K562 (cell line): Measurements from ENCODE around the gene PRSS56. TPM values are rescaled to one million over a fixed set of nuclear protein-coding genes. Genes with fewer than 3 reads are reported as not detected.

Source experiments
- ATAC-seq: fragments of 200-7000 bp; cut with Tn5 transposase; 3 replicates; pipeline ENCODE4 v1.9.1; 2020; ENCODE audit warnings: moderate library complexity
- BruUV-seq: library from RNA; stranded (reverse); fragments of 400-500 nt; replicated peaks from 2 replicates; lab custom pipeline; 2021; lab: Mats Ljungman, UMichigan
- CTCF ChIA-PET: fragments of 300-600 bp; formaldehyde crosslinking; extraction: SDS; loops from one replicate; lab custom pipeline; 2021; ENCODE audit warnings: low intra/inter-chr PET ratio; lab: Yijun Ruan, JAX
- POLR2A ChIA-PET: fragments of 300-600, 350-650 bp; sonication (Branson Sonifier 250); formaldehyde crosslinking; extraction: SDS; loops from one replicate; lab custom pipeline; 2021; ENCODE audit warnings: antibody characterized with exemption, inconsistent platforms; lab: Yijun Ruan, JAX
- DNase-seq, 4 experiments: peaks; one replicate each; pipeline versions ENCODE4 v3.0.0 to v3.0.0-alpha.2; 2011 to 2018; ENCODE audit warnings: low spot score in 3 of 4, mixed read lengths in 3 of 4; ENCODE audit errors: extremely low read depth in 1 of 4
- FAIRE-seq: peaks from 2 replicates; lab custom pipeline; 2011; peaks lifted over from hg19 to GRCh38; lab: Jason Lieb, UNC
- H2AFZ ChIP-seq: 2 replicates; pipeline ENCODE4 v1.6.0; 2011; ENCODE audit warnings: low read depth, low read length, control low read depth, inconsistent platforms
- H3K27ac ChIP-seq: fragments of 200-600 bp; 3 replicates; pipeline ENCODE4 v1.8.0; 2011; ENCODE audit warnings: low read depth, mild to moderate bottlenecking, control low read depth, inconsistent platforms, low read length, moderate library complexity, mixed read lengths; ENCODE audit errors: extremely low read depth
- H3K27me3 ChIP-seq, 2 experiments: fragments of 300-600 bp in 1 of 2; 2 replicates in 1 of 2; 3 replicates in 1 of 2; pipeline versions ENCODE4 v1.6.0 to v1.8.0; 2011; ENCODE audit warnings: inconsistent platforms in 2 of 2, low read length in 2 of 2, mild to moderate bottlenecking in 1 of 2, mixed read lengths in 1 of 2, moderate library complexity in 1 of 2; ENCODE audit not compliant: control insufficient read depth in 2 of 2, insufficient read depth in 2 of 2
- H3K36me3 ChIP-seq: fragments of 300-600 bp; 3 replicates; pipeline ENCODE4 v1.8.0; 2011; ENCODE audit warnings: mild to moderate bottlenecking, low read length, inconsistent platforms; ENCODE audit not compliant: control insufficient read depth, insufficient read depth
- H3K4me1 ChIP-seq, 2 experiments: fragments of 200-600 bp in 1 of 2; replicated peaks in 1 of 2; 2 replicates in 1 of 2; 3 replicates in 1 of 2; pipeline versions ENCODE4 v1.5.1 to v1.8.0; 2011; ENCODE audit warnings: inconsistent platforms in 2 of 2, low read length in 2 of 2, mild to moderate bottlenecking in 1 of 2, mixed read lengths in 1 of 2, moderate library complexity in 1 of 2; ENCODE audit not compliant: control insufficient read depth in 2 of 2, insufficient read depth in 2 of 2
- H3K4me2 ChIP-seq: 2 replicates; pipeline ENCODE4 v1.6.1; 2011; ENCODE audit warnings: low read length, control low read depth, inconsistent platforms, mixed read lengths; ENCODE audit not compliant: insufficient read depth
- H3K4me3 ChIP-seq: fragments of 200-600 bp; sonication (generic), shearing (Covaris generic); 2 replicates; pipeline ENCODE4 v1.5.1; 2016; ENCODE audit warnings: control low read depth, inconsistent platforms
- H3K79me2 ChIP-seq: fragments of 200-600 bp; 3 replicates; pipeline ENCODE4 v1.8.0; 2011; ENCODE audit warnings: low read length, inconsistent platforms; ENCODE audit not compliant: control insufficient read depth, insufficient read depth
- H3K9ac ChIP-seq, 2 experiments: 2 replicates each; pipeline versions ENCODE4 v1.6.0 to v1.6.1; 2011; ENCODE audit warnings: low read depth in 2 of 2, low read length in 2 of 2, control low read depth in 1 of 2, inconsistent platforms in 1 of 2, mild to moderate bottlenecking in 1 of 2, mixed read lengths in 1 of 2; ENCODE audit not compliant: insufficient read depth in 1 of 2
- H3K9me1 ChIP-seq: one replicate; pipeline ENCODE4 v1.6.0; 2011; ENCODE audit warnings: inconsistent platforms, mild to moderate bottlenecking, low read length, moderate library complexity; ENCODE audit not compliant: control insufficient read depth, insufficient read depth
- H3K9me3 ChIP-seq: replicated peaks from 2 replicates; pipeline ENCODE4 v1.5.1; 2011; ENCODE audit warnings: low read depth, low read length, inconsistent platforms; ENCODE audit not compliant: control insufficient read depth, insufficient read depth
- H4K20me1 ChIP-seq: replicated peaks from 2 replicates; pipeline ENCODE4 v1.6.1; 2011; ENCODE audit warnings: low read length, inconsistent platforms, mixed read lengths; ENCODE audit not compliant: control insufficient read depth, insufficient read depth
- CBFA2T3 ChIP-seq: fragments of 450-650 bp; IDR thresholded peaks from 2 replicates; pipeline ENCODE4 v1.6.1; 2017
- DACH1 ChIP-seq: fragments of 450-650 bp; IDR thresholded peaks from 2 replicates; pipeline ENCODE4 v1.6.1; 2018; ENCODE audit not compliant: partially characterized antibody
- E2F6 ChIP-seq, 2 experiments: IDR thresholded peaks; 2 replicates each; pipeline ENCODE4 v1.6.1; 2011; ENCODE audit warnings: borderline replicate concordance in 1 of 2, control low read depth in 1 of 2, low read depth in 1 of 2, low read length in 1 of 2, mild to moderate bottlenecking in 1 of 2, mixed read lengths in 1 of 2, moderate library complexity in 1 of 2; ENCODE audit not compliant: insufficient read depth in 1 of 2, insufficient read length in 1 of 2, poor library complexity in 1 of 2, severe bottlenecking in 1 of 2; ENCODE audit errors: extremely low read depth in 1 of 2
- ETV1 ChIP-seq: fragments of 450-650 bp; conservative IDR thresholded peaks from 2 replicates; pipeline ENCODE4 v1.6.1; 2016; ENCODE audit warnings: missing genetic modification characterization, control low read depth, low read depth, missing compliant biosample characterization
- HDAC2 ChIP-seq: fragments of 450-650 bp; IDR thresholded peaks from 2 replicates; pipeline ENCODE4 v1.6.1; 2016; ENCODE audit warnings: mild to moderate bottlenecking
- KHSRP ChIP-seq: fragments of 450-650 bp; IDR thresholded peaks from 2 replicates; pipeline ENCODE4 v1.6.1; 2017
- MED1 ChIP-seq: sonication (generic); formaldehyde crosslinking; IDR thresholded peaks from 2 replicates; pipeline ENCODE4 v1.8.1; 2023; ENCODE audit warnings: missing genetic modification reagents, borderline replicate concordance
- PHF20 ChIP-seq: fragments of 450-650 bp; IDR thresholded peaks from 2 replicates; pipeline ENCODE4 v1.6.1; 2018; ENCODE audit not compliant: partially characterized antibody
- SIN3B ChIP-seq: fragments of 450-650 bp; IDR thresholded peaks from 2 replicates; pipeline ENCODE4 v1.6.1; 2017; ENCODE audit warnings: low read depth, mild to moderate bottlenecking, moderate library complexity
- STAG1 ChIP-seq: sonication (generic); formaldehyde crosslinking; IDR thresholded peaks from 2 replicates; pipeline ENCODE4 v1.5.0; 2020; ENCODE audit warnings: missing genetic modification reagents, borderline replicate concordance
- WGBS: fragments of 100-300 bp; shearing (Covaris generic); methylation state at CpG from one replicate; pipeline ENCODE4 v1.1.6; 2016; ENCODE audit warnings: low coverage, mixed read lengths; ENCODE audit not compliant: insufficient coverage; ENCODE audit errors: missing lambda C conversion rate; 5-methylcytosine and 5-hydroxymethylcytosine counted together
- in situ Hi-C: fragments of 300-500 bp; cut with MboI; formaldehyde crosslinking; loops from 4 replicates; pipeline ENCODE4 v1.15.0; 2018; ENCODE audit warnings: inconsistent platforms, mixed read lengths
- intact Hi-C: fragments of 100-400 bp; cut with micrococcal nuclease; formaldehyde crosslinking; loops from 2 replicates; pipeline ENCODE4 v1.14.2; 2022
- polyA plus RNA-seq, 8 experiments: library from polyadenylated mRNA; depleted of rRNA in 4 of 8; stranded (reverse) in 5 of 8; unstranded in 3 of 8; fragments of >200 nt; fragmentation: Nextera tagmentation in 2 of 8; fragmentation: Illumina TruSeq in 1 of 8; extraction: Ambion mirVana in 2 of 8; extraction: Trizol in 1 of 8; gene quantifications; 2 replicates each; pipeline versions ENCODE4 v1.2.1 to v1.2.3, GENCODE V29; 2011 to 2014; ENCODE audit warnings: inconsistent platforms in 1 of 8, missing spikeins in 1 of 8
- total RNA-seq, 7 experiments: library from RNA; depleted of rRNA in 6 of 7; stranded (reverse); fragments of >200 nt in 6 of 7; fragmentation: Illumina TruSeq in 2 of 7; extraction: Trizol in 2 of 7; gene quantifications; 2 replicates each; pipeline versions ENCODE4 v1.2.1 to v1.2.3, GENCODE V29; 2011 to 2021; ENCODE audit warnings: low replicate concordance in 1 of 7
- TF ChIP-seq, protein P1 (sequence below): fragments of 250-450 bp; sonication (Bioruptor Pico); IDR thresholded peaks from 2 replicates; pipeline ENCODE4 v1.4.0; 2020; ENCODE audit warnings: mild to moderate bottlenecking, moderate library complexity, borderline replicate concordance

PRSS56 gene
- total and polyA plus RNA-seq, 9 of the 15 experiments (the other 6 are each of a cell fraction or from before 2014, with no cell fraction given) = not detected

- Histone ChIP-seq H3K4me1 (peaks cover 0 to 27% of the 10 kb centered on the region in 2 experiments; a peak in 2 of 5 replicates), H4K20me1 (no peaks in the 10 kb centered on the region), H3K27ac (no peak overlapping the region), H3K9ac (no peak overlapping the region), H3K4me3 (no peak overlapping the region), H3K36me3 (no peaks in the 10 kb centered on the region), H3K9me3 (no peaks in the 10 kb centered on the region), H3K4me2 (no peak overlapping the region), H2AFZ (no peak overlapping the region), H3K27me3 (peaks cover 0 to 51% of the 10 kb centered on the region in 2 experiments; a peak in 3 of 5 replicates), H3K9me1 (no peaks in the 10 kb centered on the region), H3K79me2 (no peaks in the 10 kb centered on the region)
- WGBS = 6% methylated on average over 9 of the region's 14 CpGs
- ChIA-PET CTCF (no interaction called here), POLR2A (no interaction called here)
- FAIRE-seq = no peak
- in situ Hi-C loops = no loop called here
- no peak for DNase-seq
- no peak for ATAC-seq
- no TSS peak for BruUV-seq
- intact Hi-C loops = loop anchor here (5.0 kb wide), 3 partner anchors 74 to 284 kb away; no protein-coding TSS in a partner anchor
- no peak for TF ChIP-seq ETV1
Observed at GRCh38 chr2:232521098-232521497, 910 bp downstream of the PRSS56 start.

DNA sequence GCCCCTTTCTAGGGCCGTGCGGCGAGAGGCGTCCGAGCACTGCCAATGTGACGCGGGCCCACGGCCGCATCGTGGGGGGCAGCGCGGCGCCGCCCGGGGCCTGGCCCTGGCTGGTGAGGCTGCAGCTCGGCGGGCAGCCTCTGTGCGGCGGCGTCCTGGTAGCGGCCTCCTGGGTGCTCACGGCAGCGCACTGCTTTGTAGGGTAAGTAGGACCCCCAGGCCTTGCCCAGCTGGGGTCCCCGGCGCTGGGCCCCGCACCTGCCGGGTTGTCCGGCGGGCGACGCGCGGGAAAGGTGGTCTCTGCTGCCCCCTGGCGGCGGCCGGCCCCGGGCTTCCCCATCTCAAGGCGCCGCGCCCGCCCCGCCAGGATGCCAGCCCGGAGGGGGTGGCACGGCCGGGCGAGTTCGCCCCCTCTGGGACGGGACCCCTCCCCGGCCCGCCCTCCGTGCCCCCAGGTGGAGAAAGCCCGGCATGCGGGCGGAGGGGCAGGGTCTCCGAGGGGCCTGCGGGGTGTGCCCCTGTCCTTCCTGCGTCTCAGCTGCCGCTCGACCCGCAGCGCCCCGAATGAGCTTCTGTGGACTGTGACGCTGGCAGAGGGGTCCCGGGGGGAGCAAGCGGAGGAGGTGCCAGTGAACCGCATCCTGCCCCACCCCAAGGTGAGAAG is 1.9 kb downstream of the PRSS56 start:
- ATAC-seq (peak; percentile 81), DNase-seq (peak; percentile 38 to 85 (median 80)), FAIRE-seq (no peak)
- CTCF ChIA-PET = interaction anchor here (0.7 to 1.0 kb wide), 2 partner anchors 75 to 389 kb away, joined by 4 read pairs; no protein-coding TSS in a partner anchor
- no peaks in the 10 kb centered on the region for H3K79me2 ChIP-seq
- H2AFZ ChIP-seq = no peak overlapping the region
- no peak overlapping the region for H3K4me2 ChIP-seq
- WGBS = 5% methylated on average over 22 of the region's 66 CpGs
- intact Hi-C loops = loop anchor here (5.0 kb wide), 3 partner anchors 75 to 285 kb away; no protein-coding TSS in a partner anchor
- H3K9ac ChIP-seq = no peak overlapping the region
- peaks cover 0 to 50% of the 10 kb centered on the region in 2 experiments; a peak in 3 of 5 replicates for H3K27me3 ChIP-seq
- in situ Hi-C loops = no loop called here
- POLR2A ChIA-PET = no interaction called here
- no peak overlapping the region for H3K4me3 ChIP-seq
- no peak overlapping the region for H3K27ac ChIP-seq
- no peaks in the 10 kb centered on the region for H3K9me1 ChIP-seq
- no peaks in the 10 kb centered on the region for H3K36me3 ChIP-seq
- no TSS peak for BruUV-seq
- no peaks in the 10 kb centered on the region for H4K20me1 ChIP-seq
- H3K4me1 ChIP-seq = peaks cover 0 to 27% of the 10 kb centered on the region in 2 experiments; a peak in 2 of 5 replicates
- H3K9me3 ChIP-seq = no peaks in the 10 kb centered on the region
- TF ChIP-seq PHF20 = no peak
- TF ChIP-seq MED1 = no peak
- no peak for TF ChIP-seq DACH1
- no peak for TF ChIP-seq KHSRP
- TF ChIP-seq HDAC2 = no peak
- TF ChIP-seq SIN3B = no peak
- TF ChIP-seq E2F6 (IDR thresholded peaks at IDR 0.05; ENCODE audit: borderline replicate concordance in 1 of 2, extremely low read depth in 1 of 2, insufficient read depth in 1 of 2, insufficient read length in 1 of 2, low read depth in 1 of 2, low read length in 1 of 2, poor library complexity in 1 of 2, severe bottlenecking in 1 of 2) = peak in 1 of 2 experiments; percentile 17
- TF ChIP-seq STAG1 (CRISPR knock-in tag) = peak; percentile 39; the same call in 1 of the 2 replicates
- TF ChIP-seq, protein P1, sequence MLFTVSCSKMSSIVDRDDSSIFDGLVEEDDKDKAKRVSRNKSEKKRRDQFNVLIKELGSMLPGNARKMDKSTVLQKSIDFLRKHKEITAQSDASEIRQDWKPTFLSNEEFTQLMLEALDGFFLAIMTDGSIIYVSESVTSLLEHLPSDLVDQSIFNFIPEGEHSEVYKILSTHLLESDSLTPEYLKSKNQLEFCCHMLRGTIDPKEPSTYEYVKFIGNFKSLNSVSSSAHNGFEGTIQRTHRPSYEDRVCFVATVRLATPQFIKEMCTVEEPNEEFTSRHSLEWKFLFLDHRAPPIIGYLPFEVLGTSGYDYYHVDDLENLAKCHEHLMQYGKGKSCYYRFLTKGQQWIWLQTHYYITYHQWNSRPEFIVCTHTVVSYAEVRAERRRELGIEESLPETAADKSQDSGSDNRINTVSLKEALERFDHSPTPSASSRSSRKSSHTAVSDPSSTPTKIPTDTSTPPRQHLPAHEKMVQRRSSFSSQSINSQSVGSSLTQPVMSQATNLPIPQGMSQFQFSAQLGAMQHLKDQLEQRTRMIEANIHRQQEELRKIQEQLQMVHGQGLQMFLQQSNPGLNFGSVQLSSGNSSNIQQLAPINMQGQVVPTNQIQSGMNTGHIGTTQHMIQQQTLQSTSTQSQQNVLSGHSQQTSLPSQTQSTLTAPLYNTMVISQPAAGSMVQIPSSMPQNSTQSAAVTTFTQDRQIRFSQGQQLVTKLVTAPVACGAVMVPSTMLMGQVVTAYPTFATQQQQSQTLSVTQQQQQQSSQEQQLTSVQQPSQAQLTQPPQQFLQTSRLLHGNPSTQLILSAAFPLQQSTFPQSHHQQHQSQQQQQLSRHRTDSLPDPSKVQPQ (CRISPR knock-in tag) = no peak
- no peak for TF ChIP-seq CBFA2T3
